Stimulated activated CD8-positive, alpha-beta memory T cell treated with anti-CD3 and anti-CD28 coated beads, Interleukin-12 subunit alpha, Interleukin-12 subunit beta, amount 100 ng/mL, for 4 hours (primary cell): ENCODE measurements around the gene NAGK.
A peak's percentile ranks its signal among the peaks of the same experiment; 100 is the strongest.
"Not testable (repeated sequence)": the region's sequence is repeated elsewhere in the genome, so short reads cannot be mapped to it uniquely, and the experiment has no call there.

ENCODE experiments used
- DNase-seq: peaks from one replicate; pipeline ENCODE4 v3.0.0-alpha.2; 2020; ENCODE audit warnings: low read depth

Gene NAGK

GRCh38 chr2:71070294-71071093 is 2.0 kb downstream of the NAGK start:
- no peak for DNase-seq

DNA sequence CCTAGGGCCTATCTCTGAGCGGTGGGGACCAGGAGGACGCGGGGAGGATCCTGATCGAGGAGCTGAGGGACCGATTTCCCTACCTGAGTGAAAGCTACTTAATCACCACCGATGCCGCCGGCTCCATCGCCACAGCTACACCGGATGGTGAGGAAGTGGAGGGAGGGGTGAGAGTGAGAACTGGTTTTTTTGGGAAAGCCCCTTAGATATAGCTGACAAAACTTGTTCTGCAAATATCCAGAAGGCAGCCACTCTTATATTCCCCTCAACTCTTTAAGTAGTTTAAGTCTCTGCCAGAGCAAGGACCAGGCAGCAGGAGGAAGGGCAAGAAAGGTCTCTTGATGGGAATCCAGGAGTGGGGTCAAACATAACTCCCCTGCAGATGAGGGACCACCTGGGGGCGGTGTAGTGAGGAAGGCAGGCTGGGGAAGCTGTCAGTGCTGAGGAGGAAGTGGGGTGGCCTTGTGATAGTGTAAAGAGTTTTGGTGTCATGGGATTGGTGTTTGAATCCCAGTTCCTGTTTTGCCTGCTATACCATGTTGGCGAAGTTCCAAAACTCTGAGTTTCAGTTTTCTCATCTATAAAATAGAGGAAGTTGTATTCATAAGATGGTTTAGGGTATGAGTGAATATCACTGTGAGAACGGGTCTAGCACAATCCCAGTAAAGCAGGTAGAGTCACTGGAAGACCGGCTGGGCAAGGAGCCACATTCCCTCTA is 3.4 kb downstream of the NAGK start:
- peak; percentile 17 for DNase-seq

DNA sequence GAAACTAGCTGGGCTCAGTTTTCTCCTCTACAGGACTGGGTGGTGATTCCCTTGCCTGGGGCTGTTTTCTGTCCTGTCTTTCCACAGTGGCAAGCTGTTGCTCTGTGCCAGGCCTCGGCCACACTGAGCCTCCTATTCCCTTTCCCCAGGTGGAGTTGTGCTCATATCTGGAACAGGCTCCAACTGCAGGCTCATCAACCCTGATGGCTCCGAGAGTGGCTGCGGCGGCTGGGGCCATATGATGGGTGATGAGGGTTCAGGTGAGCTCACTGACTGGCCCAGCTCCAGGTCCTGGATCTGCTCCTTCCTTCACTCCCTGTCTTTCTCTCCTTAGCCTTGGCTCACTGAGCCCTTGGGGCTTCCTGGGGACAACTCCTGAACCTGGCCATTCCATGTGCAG is 4.0 kb downstream of the NAGK start:
- DNase-seq, result no peak

DNA sequence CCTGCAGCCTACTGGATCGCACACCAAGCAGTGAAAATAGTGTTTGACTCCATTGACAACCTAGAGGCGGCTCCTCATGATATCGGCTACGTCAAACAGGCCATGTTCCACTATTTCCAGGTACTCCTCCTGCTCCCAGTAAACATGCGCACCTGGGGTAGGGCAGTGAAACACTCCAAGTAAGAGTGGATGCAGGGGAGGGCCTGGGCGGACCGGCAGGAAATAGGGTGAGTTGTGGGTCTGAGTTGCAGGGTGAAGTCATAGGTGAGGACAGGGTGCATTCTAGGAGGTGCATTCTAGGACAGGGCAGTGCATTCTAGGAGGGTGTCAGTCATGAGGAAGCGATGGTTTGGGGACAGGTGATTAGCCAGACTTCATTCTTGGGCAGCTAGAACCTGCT is 5.0 kb downstream of the NAGK start:
- no peak for DNase-seq

DNA sequence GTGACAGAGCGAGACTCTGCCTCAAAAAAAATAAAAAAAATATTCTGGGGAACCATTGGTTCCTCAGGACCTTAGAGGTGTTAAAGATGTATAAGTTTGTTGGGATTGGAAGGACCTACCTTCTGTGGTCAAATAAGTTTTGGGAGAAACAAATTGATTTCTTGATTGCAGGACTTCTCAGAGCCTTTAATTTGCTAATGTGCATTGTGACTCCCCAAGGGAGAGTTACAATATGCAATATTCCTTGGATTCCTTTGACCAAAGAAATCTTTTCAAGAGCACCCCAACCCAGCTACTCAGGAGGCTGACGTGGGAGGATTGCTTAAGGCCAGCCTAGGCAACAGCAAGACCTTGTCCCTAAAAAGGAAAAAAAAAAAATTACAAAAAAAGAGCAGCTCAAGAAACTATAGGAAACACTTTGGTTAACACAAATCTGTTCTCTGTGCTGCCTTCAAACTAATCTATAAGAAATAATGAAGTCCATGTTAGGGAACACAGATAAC is 6.5 kb downstream of the NAGK start:
- DNase-seq, result no peak

DNA sequence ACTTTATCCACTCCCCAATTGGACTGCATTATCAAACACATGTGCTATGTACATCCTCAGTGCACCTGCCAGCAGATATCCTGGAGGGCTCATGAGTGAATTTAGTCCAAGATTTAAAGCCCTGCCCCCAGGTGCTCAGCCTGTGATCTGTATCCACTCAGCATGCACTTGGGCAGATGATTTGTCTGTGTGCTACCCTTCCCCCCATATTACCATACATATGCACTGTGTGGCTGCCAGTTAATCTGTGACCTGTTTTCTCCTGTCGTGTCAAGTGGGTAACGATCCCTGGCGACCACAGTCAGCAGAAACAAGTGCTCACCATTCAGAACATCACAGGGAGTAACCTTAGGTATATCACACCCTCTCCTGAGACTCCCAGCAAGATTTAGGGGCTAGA is 10.2 kb downstream of the NAGK start:
- DNase-seq, result no peak

GRCh38 chr2:71082402-71083252 is 14.2 kb downstream of the NAGK start:
- DNase-seq, result no peak

GRCh38 chr2:71083297-71083696 is 14.8 kb downstream of the NAGK start:
- not testable (repeated sequence) for DNase-seq

GRCh38 chr2:71083752-71084312 is 15.4 kb downstream of the NAGK start:
- DNase-seq, result not testable (repeated sequence)

DNA sequence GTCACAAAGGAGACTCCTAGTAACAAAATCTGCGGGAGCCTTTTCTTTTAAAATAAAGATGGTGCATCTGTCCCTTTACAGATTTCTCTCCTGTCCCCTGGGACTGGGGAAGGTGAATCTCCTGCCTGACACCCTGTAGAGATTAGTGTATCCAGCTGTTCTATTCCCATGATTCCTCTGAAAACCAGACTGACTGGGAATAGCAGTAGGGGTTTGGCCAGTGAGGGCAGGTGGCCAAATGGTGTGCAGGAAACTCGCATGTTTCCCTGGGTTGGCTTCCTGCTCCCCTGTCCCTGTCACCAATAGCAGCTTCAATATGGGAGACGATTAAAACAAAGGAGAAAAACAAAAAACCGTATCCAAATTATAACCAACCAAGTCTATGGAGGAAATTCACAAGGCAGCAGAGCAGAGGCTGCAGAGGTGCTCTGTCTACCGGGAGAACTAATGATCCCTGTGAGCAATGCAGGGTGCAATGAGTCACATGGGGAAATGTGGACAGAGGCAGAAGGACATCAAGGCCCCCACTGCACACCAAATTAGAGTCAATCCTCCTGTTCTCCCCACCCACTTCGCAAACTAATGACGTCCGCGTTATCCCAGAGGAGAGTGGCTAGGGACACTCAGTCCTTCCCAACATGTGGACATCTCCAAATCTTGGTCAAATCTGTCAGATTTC is 17.0 kb downstream of the NAGK start:
- not testable (repeated sequence) for DNase-seq

DNA sequence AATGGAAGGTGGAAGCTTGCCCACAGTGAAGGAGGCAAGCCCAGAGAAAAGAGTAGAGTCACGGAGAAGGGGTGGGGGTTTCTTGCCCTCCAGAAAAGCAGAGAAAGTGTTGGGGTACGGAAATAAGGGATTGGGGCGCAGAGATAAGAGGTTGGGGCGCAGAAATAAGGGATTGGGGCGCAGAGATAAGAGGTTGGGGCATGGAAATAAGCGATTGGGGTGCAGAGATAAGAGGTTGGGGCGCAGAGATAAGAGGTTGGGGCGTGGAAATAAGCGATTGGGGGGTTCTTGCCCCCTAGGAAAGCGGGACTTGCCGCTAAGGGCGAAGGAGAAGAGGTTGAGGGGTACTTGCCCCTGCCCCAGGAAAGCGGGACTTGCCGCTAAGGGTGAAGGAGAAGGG is 21.0 kb downstream of the NAGK start:
- DNase-seq, result not testable (repeated sequence)

DNA sequence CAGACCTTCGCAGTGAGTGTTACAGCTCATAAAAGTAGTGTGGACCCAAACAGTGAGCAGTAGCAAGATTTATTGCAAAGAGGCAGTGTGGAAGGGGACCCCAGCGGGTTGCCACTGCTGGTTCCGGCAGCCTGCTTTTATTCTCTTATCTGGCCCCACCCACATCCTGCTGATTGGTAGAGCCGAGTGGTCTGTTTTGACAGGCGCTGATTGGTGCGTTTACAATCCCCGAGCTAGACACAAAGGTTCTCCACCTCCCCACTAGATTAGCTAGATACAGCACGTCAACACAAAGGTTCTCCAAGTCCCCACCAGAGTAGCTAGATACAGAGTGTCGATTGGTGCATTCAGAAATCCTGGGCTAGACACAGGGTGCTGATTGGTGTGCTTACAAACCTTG is 23.4 kb downstream of the NAGK start:
- not testable (repeated sequence) for DNase-seq

DNA sequence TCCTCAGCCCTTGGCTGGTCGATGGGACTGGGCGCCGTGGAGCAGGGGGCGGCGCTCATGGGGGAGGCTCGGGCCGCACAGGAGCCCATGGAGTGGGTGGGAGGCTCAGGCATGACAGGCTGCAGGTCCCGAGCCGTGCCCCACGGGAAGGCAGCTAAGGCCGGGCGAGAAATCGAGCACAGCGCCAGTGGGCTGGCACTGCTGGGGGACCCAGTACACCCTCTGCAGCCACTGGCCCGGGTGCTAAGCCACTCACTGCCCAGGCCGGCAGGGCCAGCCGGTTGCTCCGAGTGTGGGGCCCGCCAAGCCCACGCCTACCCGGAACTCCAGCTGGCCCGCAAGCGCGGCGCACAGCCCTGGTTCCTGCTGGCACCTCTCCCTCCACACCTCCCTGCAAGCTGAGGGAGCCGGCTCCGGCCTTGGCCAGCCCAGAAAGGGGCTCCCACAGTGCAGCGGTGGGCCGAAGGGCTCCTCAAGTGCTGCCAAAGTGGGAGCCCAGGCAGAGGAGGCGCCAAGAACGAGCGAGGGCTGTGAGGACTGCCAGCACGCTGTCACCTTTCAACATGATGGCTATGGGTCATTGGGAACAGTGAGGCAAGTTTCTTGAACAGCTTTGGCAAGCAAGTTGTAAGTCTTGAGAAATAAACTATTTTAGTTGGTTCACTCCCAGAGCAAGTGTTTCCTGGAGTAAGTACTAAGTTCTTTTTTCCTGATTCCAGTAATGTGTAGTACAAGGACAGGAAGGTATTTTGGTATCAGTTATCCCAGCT is 24.2 kb downstream of the NAGK start:
- DNase-seq, result not testable (repeated sequence)

GRCh38 chr2:71100195-71100964 is 31.9 kb downstream of the NAGK start:
- no peak for DNase-seq

GRCh38 chr2:71101656-71102055 is 33.2 kb downstream of the NAGK start:
- no peak for DNase-seq

GRCh38 chr2:71102981-71103681 is 34.7 kb downstream of the NAGK start:
- no peak for DNase-seq

- no peak for DNase-seq
Measured at GRCh38 chr2:71103809-71104208, 35.4 kb downstream of the NAGK start.

DNA sequence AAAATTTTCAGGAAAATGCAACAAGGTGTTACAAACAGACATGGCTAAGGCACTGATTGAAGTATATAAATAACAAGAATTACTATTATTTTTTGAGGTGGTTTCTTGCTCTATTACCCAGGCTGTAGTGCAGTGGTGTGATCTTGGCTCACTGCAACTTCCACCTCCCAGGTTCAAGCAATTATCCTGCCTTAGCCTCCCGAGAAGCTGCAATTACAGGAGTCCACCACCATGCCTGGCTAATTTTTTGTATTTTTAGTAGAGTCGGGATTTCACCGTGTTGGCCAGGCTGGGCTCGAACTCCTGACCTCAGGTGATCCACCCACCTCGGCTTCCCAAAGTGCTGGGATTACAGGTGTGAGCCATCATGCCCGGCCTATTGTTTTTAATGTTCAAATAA is 38.0 kb downstream of the NAGK start:
- DNase-seq, result not testable (repeated sequence)

DNA sequence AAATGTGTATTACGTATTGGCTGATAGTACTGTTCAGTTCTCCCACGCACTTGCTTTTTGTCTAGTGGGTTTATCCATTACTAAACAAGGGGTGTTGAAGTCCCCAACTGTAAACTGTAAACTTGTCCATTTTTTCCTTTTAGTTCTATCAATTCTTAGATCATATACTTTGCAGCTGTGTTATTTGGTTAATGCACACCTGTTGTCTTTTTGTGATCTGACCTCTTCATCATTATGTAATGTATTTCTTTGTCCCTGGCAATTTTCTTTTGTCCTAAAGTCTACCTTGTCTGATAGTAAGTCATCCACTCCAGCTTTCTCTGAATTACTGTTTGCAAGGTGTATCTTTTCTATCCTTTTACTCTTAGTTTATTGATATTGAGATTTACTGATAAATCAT is 39.6 kb downstream of the NAGK start:
- no peak for DNase-seq
